ENCODE measurements around the gene CARM1.

DNA sequence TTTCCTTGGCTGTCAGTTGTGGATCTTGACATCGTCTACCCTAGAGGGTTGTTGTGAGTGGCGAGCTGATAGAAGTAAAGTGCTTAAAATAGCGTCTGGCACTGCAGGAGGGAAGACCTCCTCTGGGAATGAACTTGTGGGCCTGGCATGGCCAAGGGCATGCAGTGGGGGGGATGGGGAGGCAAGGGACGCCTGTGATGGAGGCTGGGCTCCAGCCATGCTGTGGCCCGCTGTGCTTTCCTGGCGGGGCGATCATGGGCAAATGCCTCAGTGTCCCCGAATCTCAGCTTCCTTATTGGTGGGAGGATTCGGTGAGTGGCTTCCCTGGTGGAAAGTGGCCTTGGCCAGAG lies 10.7 kb downstream of the CARM1 start:
- TF ChIP-seq, protein P1, sequence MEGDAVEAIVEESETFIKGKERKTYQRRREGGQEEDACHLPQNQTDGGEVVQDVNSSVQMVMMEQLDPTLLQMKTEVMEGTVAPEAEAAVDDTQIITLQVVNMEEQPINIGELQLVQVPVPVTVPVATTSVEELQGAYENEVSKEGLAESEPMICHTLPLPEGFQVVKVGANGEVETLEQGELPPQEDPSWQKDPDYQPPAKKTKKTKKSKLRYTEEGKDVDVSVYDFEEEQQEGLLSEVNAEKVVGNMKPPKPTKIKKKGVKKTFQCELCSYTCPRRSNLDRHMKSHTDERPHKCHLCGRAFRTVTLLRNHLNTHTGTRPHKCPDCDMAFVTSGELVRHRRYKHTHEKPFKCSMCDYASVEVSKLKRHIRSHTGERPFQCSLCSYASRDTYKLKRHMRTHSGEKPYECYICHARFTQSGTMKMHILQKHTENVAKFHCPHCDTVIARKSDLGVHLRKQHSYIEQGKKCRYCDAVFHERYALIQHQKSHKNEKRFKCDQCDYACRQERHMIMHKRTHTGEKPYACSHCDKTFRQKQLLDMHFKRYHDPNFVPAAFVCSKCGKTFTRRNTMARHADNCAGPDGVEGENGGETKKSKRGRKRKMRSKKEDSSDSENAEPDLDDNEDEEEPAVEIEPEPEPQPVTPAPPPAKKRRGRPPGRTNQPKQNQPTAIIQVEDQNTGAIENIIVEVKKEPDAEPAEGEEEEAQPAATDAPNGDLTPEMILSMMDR (IDR thresholded peaks at IDR 0.05): no peak
- TF ChIP-seq POLR2AphosphoS5 (IDR thresholded peaks at IDR 0.05) (no peak), EP300 (IDR thresholded peaks at IDR 0.05) (no peak)

Data from stomach (tissue), 4 donors.